CD4-positive, alpha-beta memory T cell (primary cell): Measurements from ENCODE around the gene ZNF394. TPM values are rescaled to one million over a fixed set of nuclear protein-coding genes. Genes with fewer than 3 reads are reported as not detected.
A peak's percentile ranks its signal among the peaks of the same experiment; 100 is the strongest.

Experiments used
- CTCF ChIA-PET: fragments of 350-600 bp; sonication (Branson Sonifier 250); formaldehyde crosslinking; loops from one replicate; lab custom pipeline; 2021; ENCODE audit warnings: inconsistent platforms; ENCODE audit not compliant: partially characterized antibody; lab: Charles Lee
- POLR2A ChIA-PET: fragments of 350-600 bp; sonication (Branson Sonifier 250); formaldehyde crosslinking; loops from one replicate; lab custom pipeline; 2021; ENCODE audit not compliant: partially characterized antibody; lab: Charles Lee
- DNase-seq, 5 donors: peaks; one replicate each; pipeline versions ENCODE4 v3.0.0 to v3.0.0-alpha.2; 2020 to 2022; ENCODE audit warnings: mixed read lengths in 1 of 5
- H3K27ac ChIP-seq: one replicate; pipeline ENCODE4 v1.7.0; 2013; ENCODE audit warnings: low read depth, low read length
- H3K27me3 ChIP-seq: 2 replicates; pipeline ENCODE4 v1.7.0; 2013; ENCODE audit warnings: mild to moderate bottlenecking, low read length, moderate library complexity; ENCODE audit not compliant: insufficient read depth
- H3K36me3 ChIP-seq: 2 replicates; pipeline ENCODE4 v1.7.0; 2013; ENCODE audit warnings: mild to moderate bottlenecking, low read length, moderate library complexity; ENCODE audit not compliant: insufficient read depth
- H3K4me1 ChIP-seq: 2 replicates; pipeline ENCODE4 v1.7.0; 2013; ENCODE audit warnings: mild to moderate bottlenecking, low read length, moderate library complexity; ENCODE audit not compliant: insufficient read depth
- H3K4me3 ChIP-seq, 2 donors: one replicate each; pipeline ENCODE4 v1.7.0; 2013; ENCODE audit warnings: low read length in 2 of 2, mild to moderate bottlenecking in 1 of 2
- H3K9me3 ChIP-seq, 2 donors: one replicate each; pipeline ENCODE4 v1.7.0; 2013; ENCODE audit warnings: low read length in 2 of 2, control low read depth in 1 of 2; ENCODE audit not compliant: control insufficient read depth in 1 of 2
- H3K27ac Mint-ChIP-seq, 7 donors: one replicate each; pipeline ENCODE4 v1.8.0; 2020 to 2021; ENCODE audit warnings: mixed read lengths in 7 of 7, mild to moderate bottlenecking in 6 of 7, inconsistent platforms in 3 of 7, moderate library complexity in 3 of 7
- H3K27me3 Mint-ChIP-seq, 2 donors: one replicate each; pipeline ENCODE4 v1.8.0; 2020 to 2021; ENCODE audit warnings: mixed read lengths in 2 of 2
- H3K36me3 Mint-ChIP-seq, 2 donors: one replicate each; pipeline ENCODE4 v1.8.0; 2020 to 2021; ENCODE audit warnings: mixed read lengths in 2 of 2, inconsistent platforms in 1 of 2, mild to moderate bottlenecking in 1 of 2
- H3K4me1 Mint-ChIP-seq, 4 donors: one replicate each; pipeline ENCODE4 v1.8.0; 2020 to 2021; ENCODE audit warnings: mixed read lengths in 4 of 4, mild to moderate bottlenecking in 1 of 4
- H3K4me3 Mint-ChIP-seq, 8 donors: one replicate each; pipeline ENCODE4 v1.8.0; 2020 to 2021; ENCODE audit warnings: mixed read lengths in 8 of 8, mild to moderate bottlenecking in 7 of 8, moderate library complexity in 6 of 8, inconsistent platforms in 3 of 8
- H3K9me3 Mint-ChIP-seq, 8 donors: one replicate each; pipeline ENCODE4 v1.8.0; 2020 to 2021; ENCODE audit warnings: mixed read lengths in 8 of 8, mild to moderate bottlenecking in 5 of 8, inconsistent platforms in 3 of 8, moderate library complexity in 1 of 8
- intact Hi-C: fragments of 100-400 bp; cut with micrococcal nuclease; formaldehyde crosslinking; loops from one replicate; pipeline ENCODE4 v1.15.1; 2023
- polyA plus RNA-seq, 2 donors: library from polyadenylated mRNA; unstranded; fragments of 300-500 nt; fragmentation: Illumina TruSeq; gene quantifications; one replicate each; pipeline ENCODE4 v1.2.3, GENCODE V29; 2021
- total RNA-seq, 2 experiments: library from RNA; stranded (reverse); gene quantifications; one replicate each; pipeline ENCODE4 v1.2.3, GENCODE V29; 2021

The ZNF394 gene
- total and polyA plus RNA-seq, 4 experiments from 2014 or later = 64.5 to 88.6 (median 85.6) TPM

- H3K36me3 ChIP-seq = peaks cover 33% of the 10 kb centered on the region
These were observed 2.1 kb downstream of the ZNF394 start for GRCh38 chr7:99497766-99498545.

GRCh38 chr7:99493823-99494222 lies 6.3 kb downstream of the ZNF394 start:
- no peak overlapping the region for H3K4me3 ChIP-seq
- H3K4me1 ChIP-seq = peaks cover 17% of the 10 kb centered on the region
- intact Hi-C loops = no loop called here
- H3K36me3 ChIP-seq = peaks cover 35% of the 10 kb centered on the region
- no peak overlapping the region for H3K27ac ChIP-seq
- no peaks in the 10 kb centered on the region for H3K27me3 Mint-ChIP-seq
- H3K4me1 Mint-ChIP-seq = peaks cover 17 to 27% (median 19%) of the 10 kb centered on the region in 4 donors
- no peak for DNase-seq
- H3K36me3 Mint-ChIP-seq = peaks cover 51 to 53% of the 10 kb centered on the region in 2 donors
- H3K4me3 Mint-ChIP-seq = no peak overlapping the region
- ChIA-PET CTCF (no interaction called here), POLR2A (interaction anchor here (0.7 kb wide), 1 partner anchor 10 kb away, joined by 3 read pairs; no protein-coding TSS in a partner anchor)
- no peaks in the 10 kb centered on the region for H3K27me3 ChIP-seq
- no peak overlapping the region for H3K27ac Mint-ChIP-seq
- peaks cover 0 to 20% (median 15%) of the 10 kb centered on the region in 8 donors for H3K9me3 Mint-ChIP-seq
- H3K9me3 ChIP-seq = peaks cover 6 to 12% of the 10 kb centered on the region in 2 donors

More at GRCh38 chr7:99497766-99498545, 2.1 kb downstream of the ZNF394 start:
- peaks cover 0 to 16% (median 13%) of the 10 kb centered on the region in 8 donors for H3K9me3 Mint-ChIP-seq
- peaks cover 24% of the 10 kb centered on the region for H3K4me1 ChIP-seq
- H3K9me3 ChIP-seq = peaks cover 6 to 12% of the 10 kb centered on the region in 2 donors
- no peaks in the 10 kb centered on the region for H3K27me3 ChIP-seq
- peak overlapping the region; percentile 71 to 98 for H3K4me3 ChIP-seq
- intact Hi-C loops = no loop called here
- DNase-seq = peak in 1 of 5 donors; percentile 22
- peaks cover 17 to 42% (median 29%) of the 10 kb centered on the region in 4 donors for H3K4me1 Mint-ChIP-seq
- CTCF ChIA-PET = interaction anchor here (1.2 to 1.6 kb wide), 3 partner anchors 22 to 52 kb away, joined by 3 to 4 read pairs (median 3); partner anchors contain the start of gene ZNF789
- POLR2A ChIA-PET = interaction anchor here (0.9 to 3.7 kb wide), 6 partner anchors 22 to 95 kb away, joined by 3 to 26 read pairs (median 4); partner anchors contain the start of genes FAM200A and ZNF655
- peak overlapping the region; percentile 80 to 100 (median 96) for H3K27ac Mint-ChIP-seq
- peaks cover 34 to 47% of the 10 kb centered on the region in 2 donors for H3K36me3 Mint-ChIP-seq
- peak overlapping the region; percentile 96 for H3K27ac ChIP-seq
- H3K27me3 Mint-ChIP-seq = no peaks in the 10 kb centered on the region
- peak overlapping the region; percentile 98 to 100 (median 100) for H3K4me3 Mint-ChIP-seq

GRCh38 chr7:99490878-99491277 lies 9.2 kb downstream of the ZNF394 start:
- H3K4me1 Mint-ChIP-seq = peaks cover 0 to 9% (median 6%) of the 10 kb centered on the region in 4 donors
- peaks cover 42 to 44% of the 10 kb centered on the region in 2 donors for H3K36me3 Mint-ChIP-seq
- intact Hi-C loops = no loop called here
- H3K27ac Mint-ChIP-seq = no peak overlapping the region
- peaks cover 6 to 12% of the 10 kb centered on the region in 2 donors for H3K9me3 ChIP-seq
- peaks cover 0 to 20% (median 15%) of the 10 kb centered on the region in 8 donors for H3K9me3 Mint-ChIP-seq
- ChIA-PET POLR2A (interaction anchor here (0.6 to 1.5 kb wide), 5 partner anchors 9 to 82 kb away, joined by 3 to 5 read pairs (median 3); partner anchors contain the start of genes BUD31, ZNF394 and ZNF655), CTCF (interaction anchor here (0.7 kb wide), 1 partner anchor 10 kb away, joined by 3 read pairs; no protein-coding TSS in a partner anchor)
- no peaks in the 10 kb centered on the region for H3K27me3 ChIP-seq
- no peak overlapping the region for H3K4me3 ChIP-seq
- H3K36me3 ChIP-seq = peaks cover 28% of the 10 kb centered on the region
- H3K4me3 Mint-ChIP-seq = no peak overlapping the region
- no peaks in the 10 kb centered on the region for H3K27me3 Mint-ChIP-seq
- no peak for DNase-seq
- H3K27ac ChIP-seq = no peak overlapping the region
- no peaks in the 10 kb centered on the region for H3K4me1 ChIP-seq

- Histone ChIP-seq H3K36me3 (peaks cover 22% of the 10 kb centered on the region), H3K9me3 (peaks cover 6 to 10% of the 10 kb centered on the region in 2 donors), H3K27ac (no peak overlapping the region), H3K4me1 (no peaks in the 10 kb centered on the region), H3K27me3 (no peaks in the 10 kb centered on the region), H3K4me3 (no peak overlapping the region)
- Mint-ChIP-seq H3K27me3 (no peaks in the 10 kb centered on the region), H3K36me3 (peaks cover 39 to 46% of the 10 kb centered on the region in 2 donors), H3K27ac (no peak overlapping the region), H3K4me3 (no peak overlapping the region), H3K9me3 (peaks cover 0 to 15% (median 12%) of the 10 kb centered on the region in 8 donors), H3K4me1 (peaks cover 0 to 9% (median 6%) of the 10 kb centered on the region in 4 donors)
- DNase-seq = no peak
- ChIA-PET CTCF (no interaction called here), POLR2A (interaction anchor here (1.0 to 1.4 kb wide), 3 partner anchors 11 to 25 kb away, joined by 3 to 5 read pairs (median 3); partner anchors contain the start of gene ZNF394)
- intact Hi-C loops = no loop called here
These were observed 10.8 kb downstream of the ZNF394 start for GRCh38 chr7:99489235-99489634.

GRCh38 chr7:99485094-99485493 lies 15.0 kb downstream of the ZNF394 start:
- Mint-ChIP-seq H3K9me3 (no peaks in the 10 kb centered on the region), H3K36me3 (peaks cover 16 to 42% of the 10 kb centered on the region in 2 donors), H3K4me1 (peaks cover 0 to 3% (median under 1%) of the 10 kb centered on the region in 4 donors), H3K4me3 (no peak overlapping the region), H3K27me3 (no peaks in the 10 kb centered on the region), H3K27ac (no peak overlapping the region)
- H3K27ac ChIP-seq = no peak overlapping the region
- peaks cover 12% of the 10 kb centered on the region for H3K36me3 ChIP-seq
- DNase-seq = no peak
- no peaks in the 10 kb centered on the region for H3K4me1 ChIP-seq
- no peaks in the 10 kb centered on the region for H3K9me3 ChIP-seq
- intact Hi-C loops = no loop called here
- H3K4me3 ChIP-seq = no peak overlapping the region
- no peaks in the 10 kb centered on the region for H3K27me3 ChIP-seq
- CTCF ChIA-PET = no interaction called here
- POLR2A ChIA-PET = interaction anchor here (1.1 to 1.5 kb wide), 2 partner anchors 12 to 15 kb away, joined by 3 to 5 read pairs; partner anchors contain the start of gene ZNF394

GRCh38 chr7:99478464-99479440 lies 21.3 kb downstream of the ZNF394 start:
- intact Hi-C loops = no loop called here
- H3K27ac ChIP-seq = peak overlapping the region; percentile 29
- Mint-ChIP-seq H3K4me3 (peak overlapping the region in 7 of 8 donors; percentile 32 to 75 (median 65)), H3K9me3 (no peaks in the 10 kb centered on the region), H3K27me3 (no peaks in the 10 kb centered on the region), H3K27ac (peak overlapping the region; percentile 67 to 86 (median 85)), H3K36me3 (peaks cover 7 to 25% of the 10 kb centered on the region in 2 donors), H3K4me1 (peaks cover 18 to 48% (median 32%) of the 10 kb centered on the region in 4 donors)
- ChIA-PET POLR2A (interaction anchor here (1.3 to 2.0 kb wide), 4 partner anchors 9 to 80 kb away, joined by 3 to 6 read pairs (median 4); partner anchors contain the start of genes ZNF394 and ZNF655), CTCF (no interaction called here)
- H3K4me1 ChIP-seq = peaks cover 26% of the 10 kb centered on the region
- H3K9me3 ChIP-seq = no peaks in the 10 kb centered on the region
- H3K4me3 ChIP-seq = no peak overlapping the region
- no peaks in the 10 kb centered on the region for H3K27me3 ChIP-seq
- no peak for DNase-seq
- peaks cover under 1% of the 10 kb centered on the region for H3K36me3 ChIP-seq
